ENCODE results near the gene C3AR1. TPM values are rescaled to one million over a fixed set of nuclear protein-coding genes. Genes with fewer than 3 reads are reported as not detected.

C3AR1 gene
- total and polyA plus RNA-seq, 2 of the 13 experiments (the other 11 are each of a cell fraction or from before 2014, with no cell fraction given), result not detected

GRCh38 chr12:8026291-8026900, 39.8 kb downstream of the C3AR1 start (continued):
- TF ChIP-seq, protein P1, sequence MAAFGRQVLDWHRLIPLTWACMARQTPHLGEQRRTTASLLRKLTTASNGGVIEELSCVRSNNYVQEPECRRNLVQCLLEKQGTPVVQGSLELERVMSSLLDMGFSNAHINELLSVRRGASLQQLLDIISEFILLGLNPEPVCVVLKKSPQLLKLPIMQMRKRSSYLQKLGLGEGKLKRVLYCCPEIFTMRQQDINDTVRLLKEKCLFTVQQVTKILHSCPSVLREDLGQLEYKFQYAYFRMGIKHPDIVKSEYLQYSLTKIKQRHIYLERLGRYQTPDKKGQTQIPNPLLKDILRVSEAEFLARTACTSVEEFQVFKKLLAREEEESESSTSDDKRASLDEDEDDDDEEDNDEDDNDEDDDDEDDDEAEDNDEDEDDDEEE (CRISPR knock-in tag; IDR thresholded peaks at IDR 0.05), result no peak
- TF ChIP-seq, protein P2, sequence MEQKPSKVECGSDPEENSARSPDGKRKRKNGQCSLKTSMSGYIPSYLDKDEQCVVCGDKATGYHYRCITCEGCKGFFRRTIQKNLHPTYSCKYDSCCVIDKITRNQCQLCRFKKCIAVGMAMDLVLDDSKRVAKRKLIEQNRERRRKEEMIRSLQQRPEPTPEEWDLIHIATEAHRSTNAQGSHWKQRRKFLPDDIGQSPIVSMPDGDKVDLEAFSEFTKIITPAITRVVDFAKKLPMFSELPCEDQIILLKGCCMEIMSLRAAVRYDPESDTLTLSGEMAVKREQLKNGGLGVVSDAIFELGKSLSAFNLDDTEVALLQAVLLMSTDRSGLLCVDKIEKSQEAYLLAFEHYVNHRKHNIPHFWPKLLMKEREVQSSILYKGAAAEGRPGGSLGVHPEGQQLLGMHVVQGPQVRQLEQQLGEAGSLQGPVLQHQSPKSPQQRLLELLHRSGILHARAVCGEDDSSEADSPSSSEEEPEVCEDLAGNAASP (CRISPR knock-in tag; IDR thresholded peaks at IDR 0.05; ENCODE audit: borderline replicate concordance), result no peak; the same call in 1 of the 2 replicates
- TF ChIP-seq E2F1 (CRISPR knock-in tag; IDR thresholded peaks at IDR 0.05) (no peak), MAF1 (CRISPR knock-in tag; IDR thresholded peaks at IDR 0.05; ENCODE audit: borderline replicate concordance) (no peak), NKX3-1 (CRISPR knock-in tag; IDR thresholded peaks at IDR 0.05) (no peak), ZNF766 (CRISPR knock-in tag; IDR thresholded peaks at IDR 0.05; ENCODE audit: borderline replicate concordance) (no peak), LCORL (IDR thresholded peaks at IDR 0.05) (peak; percentile 86), LCORL (CRISPR knock-in tag; IDR thresholded peaks at IDR 0.05) (no peak), ZBTB38 (CRISPR knock-in tag; IDR thresholded peaks at IDR 0.05) (no peak), HINFP (CRISPR knock-in tag; IDR thresholded peaks at IDR 0.05; ENCODE audit: low read depth) (no peak; the same call in 1 of the 2 replicates), BCL6 (CRISPR knock-in tag; IDR thresholded peaks at IDR 0.05) (0 out of 2 replicates have a peak, but pooled peaks have one; percentile 14), MYNN (CRISPR knock-in tag; IDR thresholded peaks at IDR 0.05; ENCODE audit: low read depth) (no peak), ATM (IDR thresholded peaks at IDR 0.05; ENCODE audit: borderline replicate concordance) (no peak), ZFAT (CRISPR knock-in tag; conservative IDR thresholded peaks at IDR 0.05) (no peak), ZBTB34 (CRISPR knock-in tag; IDR thresholded peaks at IDR 0.05) (no peak), ZNF282 (IDR thresholded peaks at IDR 0.05; ENCODE audit: partially characterized antibody) (no peak)
- TF ChIP-seq, protein P3, sequence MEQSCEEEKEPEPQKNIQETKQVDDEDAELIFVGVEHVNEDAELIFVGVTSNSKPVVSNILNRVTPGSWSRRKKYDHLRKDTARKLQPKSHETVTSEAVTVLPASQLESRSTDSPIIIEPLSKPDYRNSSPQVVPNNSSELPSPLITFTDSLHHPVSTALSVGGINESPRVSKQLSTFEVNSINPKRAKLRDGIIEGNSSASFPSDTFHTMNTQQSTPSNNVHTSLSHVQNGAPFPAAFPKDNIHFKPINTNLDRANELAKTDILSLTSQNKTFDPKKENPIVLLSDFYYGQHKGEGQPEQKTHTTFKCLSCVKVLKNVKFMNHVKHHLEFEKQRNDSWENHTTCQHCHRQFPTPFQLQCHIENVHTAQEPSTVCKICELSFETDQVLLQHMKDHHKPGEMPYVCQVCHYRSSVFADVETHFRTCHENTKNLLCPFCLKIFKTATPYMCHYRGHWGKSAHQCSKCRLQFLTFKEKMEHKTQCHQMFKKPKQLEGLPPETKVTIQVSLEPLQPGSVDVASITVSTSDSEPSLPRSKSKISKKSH (CRISPR knock-in tag; IDR thresholded peaks at IDR 0.05; ENCODE audit: borderline replicate concordance), result no peak
- TF ChIP-seq, protein P4, sequence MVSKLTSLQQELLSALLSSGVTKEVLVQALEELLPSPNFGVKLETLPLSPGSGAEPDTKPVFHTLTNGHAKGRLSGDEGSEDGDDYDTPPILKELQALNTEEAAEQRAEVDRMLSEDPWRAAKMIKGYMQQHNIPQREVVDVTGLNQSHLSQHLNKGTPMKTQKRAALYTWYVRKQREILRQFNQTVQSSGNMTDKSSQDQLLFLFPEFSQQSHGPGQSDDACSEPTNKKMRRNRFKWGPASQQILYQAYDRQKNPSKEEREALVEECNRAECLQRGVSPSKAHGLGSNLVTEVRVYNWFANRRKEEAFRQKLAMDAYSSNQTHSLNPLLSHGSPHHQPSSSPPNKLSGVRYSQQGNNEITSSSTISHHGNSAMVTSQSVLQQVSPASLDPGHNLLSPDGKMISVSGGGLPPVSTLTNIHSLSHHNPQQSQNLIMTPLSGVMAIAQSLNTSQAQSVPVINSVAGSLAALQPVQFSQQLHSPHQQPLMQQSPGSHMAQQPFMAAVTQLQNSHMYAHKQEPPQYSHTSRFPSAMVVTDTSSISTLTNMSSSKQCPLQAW (CRISPR knock-in tag; IDR thresholded peaks at IDR 0.05), result no peak; the same call in 1 of the 2 replicates

All from HepG2 (cell line).